ENCODE data around the gene STAM. TPM values are rescaled to one million over a fixed set of nuclear protein-coding genes. Genes with fewer than 3 reads are reported as not detected.

STAM gene
- total and polyA plus RNA-seq, 9 of the 15 experiments (the other 6 are each of a cell fraction or from before 2014, with no cell fraction given) = 13.8 to 33.5 (median 26.4) TPM

GRCh38 chr10:17731331-17732020, 87.5 kb downstream of the STAM start (continued):
- TF ChIP-seq MGA (IDR thresholded peaks at IDR 0.05) (no peak), CHD2 (IDR thresholded peaks at IDR 0.05; ENCODE audit: low read depth, low read length) (no peak), TCF7L2 (IDR thresholded peaks at IDR 0.05; ENCODE audit: low read depth, low read length) (no peak), C11orf30 (IDR thresholded peaks at IDR 0.05; ENCODE audit: low read depth) (no peak)
